Keratinocyte (primary cell): ENCODE results near the gene PTGES. TPM values are rescaled to one million over a fixed set of nuclear protein-coding genes. Genes with fewer than 3 reads are reported as not detected.

Source experiments
- DNase-seq: peaks from one replicate; pipeline ENCODE4 v3.0.0-alpha.2; 2011; ENCODE audit warnings: low read depth, missing footprints, low spot score
- FAIRE-seq: peaks from 2 replicates; lab custom pipeline; 2011; peaks lifted over from hg19 to GRCh38; lab: Jason Lieb, UNC
- H2AFZ ChIP-seq: 2 replicates; pipeline ENCODE4 v1.6.0; 2012; ENCODE audit warnings: low read length, control low read depth, inconsistent platforms; ENCODE audit not compliant: control insufficient read depth
- H3K27ac ChIP-seq: 2 replicates; pipeline ENCODE4 v1.5.1; 2011; ENCODE audit warnings: low read length; ENCODE audit not compliant: control insufficient read depth, insufficient read depth
- H3K27me3 ChIP-seq: 3 replicates; pipeline ENCODE4 v1.6.0; 2011; ENCODE audit warnings: low read length; ENCODE audit not compliant: control insufficient read depth, insufficient read depth; ENCODE audit errors: extremely low read depth
- H3K36me3 ChIP-seq, 2 experiments: 2 replicates in 1 of 2; 3 replicates in 1 of 2; pipeline ENCODE4 v1.5.1; 2011; ENCODE audit warnings: low read length in 2 of 2, mild to moderate bottlenecking in 1 of 2; ENCODE audit not compliant: control insufficient read depth in 2 of 2, insufficient read depth in 2 of 2; ENCODE audit errors: extremely low read depth in 1 of 2
- H3K4me1 ChIP-seq: 3 replicates; pipeline ENCODE4 v1.5.1; 2011; ENCODE audit warnings: low read length; ENCODE audit not compliant: control insufficient read depth, insufficient read depth; ENCODE audit errors: extremely low read depth
- H3K4me2 ChIP-seq: 3 replicates; pipeline ENCODE4 v1.6.0; 2011; ENCODE audit warnings: low read depth, low read length; ENCODE audit not compliant: control insufficient read depth, insufficient read depth; ENCODE audit errors: extremely low read depth
- H3K4me3 ChIP-seq, 3 experiments: fragments of 200-600 bp in 1 of 3; sonication (generic) in 1 of 3; 2 replicates in 2 of 3; 3 replicates in 1 of 3; pipeline ENCODE4 v1.5.1; 2011 to 2016; ENCODE audit warnings: low read length in 3 of 3, mild to moderate bottlenecking in 3 of 3, control low read depth in 2 of 3, inconsistent platforms in 1 of 3, low read depth in 1 of 3, mixed read lengths in 1 of 3, mixed run types in 1 of 3, moderate library complexity in 1 of 3; ENCODE audit not compliant: control insufficient read depth in 2 of 3, insufficient read depth in 2 of 3; ENCODE audit errors: extremely low read depth in 1 of 3
- H3K79me2 ChIP-seq: 2 replicates; pipeline ENCODE4 v1.6.0; 2012; ENCODE audit warnings: low read length; ENCODE audit not compliant: control insufficient read depth, insufficient read depth
- H3K9ac ChIP-seq: 3 replicates; pipeline ENCODE4 v1.6.0; 2011; ENCODE audit warnings: low read length; ENCODE audit not compliant: control insufficient read depth, insufficient read depth; ENCODE audit errors: extremely low read depth
- H3K9me1 ChIP-seq: 3 replicates; pipeline ENCODE4 v1.6.0; 2011; ENCODE audit warnings: low read length; ENCODE audit not compliant: control insufficient read depth, insufficient read depth; ENCODE audit errors: extremely low read depth
- H3K9me3 ChIP-seq: 2 replicates; pipeline ENCODE4 v1.5.1; 2012; ENCODE audit warnings: low read depth, low read length; ENCODE audit not compliant: control insufficient read depth
- H4K20me1 ChIP-seq: 3 replicates; pipeline ENCODE4 v1.6.0; 2011; ENCODE audit warnings: low read length; ENCODE audit not compliant: control insufficient read depth, insufficient read depth; ENCODE audit errors: extremely low read depth
- CTCF ChIP-seq, 3 experiments: IDR thresholded peaks in 1 of 3; conservative IDR thresholded peaks in 1 of 3; optimal IDR thresholded peaks in 1 of 3; 2 replicates in 2 of 3; 3 replicates in 1 of 3; pipeline versions ENCODE3 to v1.5.1; 2011; ENCODE audit warnings: low read length in 3 of 3, mild to moderate bottlenecking in 3 of 3, moderate library complexity in 2 of 3, control low read depth in 1 of 3, inconsistent platforms in 1 of 3; ENCODE audit not compliant: insufficient read depth in 2 of 3; ENCODE audit errors: extremely low read depth in 1 of 3
- EZH2 ChIP-seq: IDR thresholded peaks from one replicate; pipeline ENCODE4 v1.6.1; 2012; ENCODE audit warnings: inconsistent platforms, mild to moderate bottlenecking, low read length, moderate library complexity
- dilution Hi-C: fragments of 300-500 bp; cut with MboI; formaldehyde crosslinking; loops from one replicate; pipeline ENCODE4 v1.7.0; 2020; ENCODE audit warnings: low sequenced_read_pairs; ENCODE audit not compliant: extremely low pct_ligation_motif_present
- polyA plus RNA-seq, 5 experiments: library from polyadenylated mRNA; depleted of rRNA in 3 of 5; stranded (reverse) in 3 of 5; stranded (forward) in 1 of 5; unstranded in 1 of 5; fragments of >200 nt; gene quantifications; 1 replicate in 1 of 5; 2 replicates in 3 of 5; 3 replicates in 1 of 5; pipeline versions ENCODE4 v1.2.1 to v1.2.3, GENCODE V29; 2011 to 2012; ENCODE audit warnings: missing spikeins in 2 of 5, low read depth in 1 of 5, low replicate concordance in 1 of 5

Gene PTGES
- polyA plus RNA-seq, 1 donor (not counting 4 experiments of a cell fraction or from before 2014, with no cell fraction given): 19.7 TPM

- H2AFZ ChIP-seq: no peak overlapping the region
- H3K27ac ChIP-seq: no peak overlapping the region
- no peak overlapping the region for H3K4me3 ChIP-seq
These were observed 38.3 kb downstream of the PTGES start for GRCh38 chr9:129714511-129715061.

GRCh38 chr9:129713402-129713679 lies 39.5 kb downstream of the PTGES start:
- Histone ChIP-seq H3K36me3 (no peaks in the 10 kb centered on the region), H4K20me1 (no peaks in the 10 kb centered on the region), H3K27ac (no peak overlapping the region), H3K9ac (no peak overlapping the region), H3K4me1 (no peaks in the 10 kb centered on the region), H3K9me1 (no peaks in the 10 kb centered on the region), H3K27me3 (peaks cover 4% of the 10 kb centered on the region), H2AFZ (no peak overlapping the region), H3K9me3 (no peaks in the 10 kb centered on the region), H3K4me3 (no peak overlapping the region), H3K4me2 (no peak overlapping the region), H3K79me2 (no peaks in the 10 kb centered on the region)
- no peak for TF ChIP-seq EZH2
- TF ChIP-seq CTCF (optimal IDR thresholded peaks at IDR 0.05 in 1 of 3, IDR thresholded peaks at IDR 0.05 in 1 of 3, conservative IDR thresholded peaks at IDR 0.05 in 1 of 3; ENCODE audit: extremely low read depth in 1 of 3, insufficient read depth in 2 of 3, low read length in 3 of 3): no peak
- FAIRE-seq (no peak), DNase-seq (no peak)
- dilution Hi-C loops: no loop called here

More at GRCh38 chr9:129714511-129715061, 38.3 kb downstream of the PTGES start:
- Histone ChIP-seq H3K9me3 (no peaks in the 10 kb centered on the region), H3K79me2 (no peaks in the 10 kb centered on the region), H3K9me1 (no peaks in the 10 kb centered on the region), H4K20me1 (no peaks in the 10 kb centered on the region), H3K9ac (no peak overlapping the region), H3K27me3 (peaks cover 4% of the 10 kb centered on the region), H3K4me1 (no peaks in the 10 kb centered on the region), H3K4me2 (no peak overlapping the region), H3K36me3 (no peaks in the 10 kb centered on the region)
- TF ChIP-seq EZH2: no peak
- no peak for DNase-seq
- FAIRE-seq: no peak
- dilution Hi-C loops: no loop called here
